Right kidney (tissue), 1 donor: Measurements from ENCODE around the gene GANC.

Source experiments
- DNase-seq: peaks from one replicate; pipeline ENCODE4 v3.0.0-alpha.2; 2016

GANC gene

DNA sequence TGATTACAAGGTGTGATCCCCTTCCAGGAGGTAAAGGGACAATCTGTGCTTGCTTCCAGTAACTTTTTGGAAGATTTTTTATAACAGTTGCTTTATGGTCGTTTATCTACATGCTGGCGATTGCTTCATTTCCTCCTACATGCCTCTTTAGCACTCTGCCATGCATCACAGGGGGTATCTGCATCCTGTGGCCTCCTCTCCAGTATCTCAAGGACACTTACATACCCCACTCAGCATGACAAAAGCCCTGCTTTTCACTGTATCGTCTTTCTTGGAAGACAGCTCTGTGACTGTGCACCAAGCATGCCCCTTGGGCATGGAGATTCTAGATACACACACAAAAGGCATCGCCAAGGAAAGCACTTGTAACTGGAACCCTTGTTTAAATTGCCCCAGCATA is 111.6 kb downstream of the GANC start:
- DNase-seq: no peak

DNA sequence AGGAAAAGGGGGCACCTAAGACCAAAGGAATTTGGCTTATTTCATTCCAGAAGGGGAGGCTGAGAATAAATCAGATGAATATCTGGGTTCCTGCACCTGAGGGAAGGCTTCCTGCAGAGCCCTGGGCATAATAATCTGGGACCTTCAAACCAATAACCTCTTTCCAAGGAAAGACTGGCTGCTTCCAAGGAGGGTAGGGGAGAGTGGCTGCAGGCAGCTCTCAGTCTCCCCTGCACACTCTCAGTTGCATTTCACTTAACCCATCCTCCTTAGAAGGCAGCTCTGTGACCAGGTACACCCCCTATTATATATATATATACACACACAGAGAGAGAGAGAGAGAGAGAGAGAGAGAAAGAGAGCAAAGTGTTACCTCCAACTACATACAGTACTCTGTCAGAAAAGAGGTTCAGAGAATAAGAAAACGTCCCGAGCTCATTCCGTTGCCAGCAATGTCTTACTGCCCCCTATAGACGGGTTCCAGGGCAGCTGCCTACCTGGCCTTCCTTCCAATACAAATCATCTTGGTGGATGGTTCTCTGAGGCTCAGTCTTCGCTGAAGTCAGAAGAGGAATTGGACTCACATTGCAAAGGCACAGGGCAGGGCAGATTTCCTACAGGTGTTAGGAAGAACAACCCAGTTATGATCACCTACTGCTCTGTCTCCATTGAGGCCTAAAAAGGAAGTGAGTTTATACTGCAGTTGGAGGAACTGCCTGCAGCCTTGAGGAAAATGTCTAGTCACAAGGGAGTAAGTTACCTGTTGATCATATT is 112.4 kb downstream of the GANC start:
- DNase-seq: no peak

DNA sequence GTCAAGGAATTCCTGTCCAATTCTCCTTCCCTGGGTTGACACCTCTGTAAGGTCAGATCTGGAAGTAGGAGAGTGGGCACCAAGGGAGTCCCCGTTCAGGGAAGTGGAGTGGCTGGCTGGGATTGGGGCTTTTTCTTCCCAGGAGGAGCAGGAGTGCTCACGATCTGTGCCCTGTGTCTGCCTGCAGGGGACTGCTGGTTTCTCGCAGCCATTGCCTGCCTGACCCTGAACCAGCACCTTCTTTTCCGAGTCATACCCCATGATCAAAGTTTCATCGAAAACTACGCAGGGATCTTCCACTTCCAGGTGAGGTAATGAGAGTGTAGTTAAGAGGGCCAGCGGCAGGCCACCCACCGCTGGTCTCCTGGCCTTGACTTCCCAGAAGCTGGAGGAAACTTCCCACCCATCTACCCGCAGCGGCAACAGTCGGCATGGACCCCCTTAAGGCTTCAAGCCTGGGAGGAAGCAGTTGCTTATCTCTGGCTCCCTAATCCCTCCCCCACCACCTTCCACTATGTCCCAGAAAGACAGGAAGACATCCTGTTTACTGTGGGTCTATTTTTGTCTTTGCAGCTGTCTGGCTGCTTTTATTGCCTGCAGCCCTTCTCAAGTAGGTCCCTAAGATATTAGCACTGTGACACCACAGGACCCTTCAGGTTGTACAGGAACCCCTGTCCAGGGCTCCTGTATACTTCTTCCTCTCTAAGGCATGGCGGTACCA is 113.1 kb downstream of the GANC start:
- no peak for DNase-seq

GRCh38 chr15:42387603-42388002 is 114.6 kb downstream of the GANC start:
- DNase-seq: no peak

DNA sequence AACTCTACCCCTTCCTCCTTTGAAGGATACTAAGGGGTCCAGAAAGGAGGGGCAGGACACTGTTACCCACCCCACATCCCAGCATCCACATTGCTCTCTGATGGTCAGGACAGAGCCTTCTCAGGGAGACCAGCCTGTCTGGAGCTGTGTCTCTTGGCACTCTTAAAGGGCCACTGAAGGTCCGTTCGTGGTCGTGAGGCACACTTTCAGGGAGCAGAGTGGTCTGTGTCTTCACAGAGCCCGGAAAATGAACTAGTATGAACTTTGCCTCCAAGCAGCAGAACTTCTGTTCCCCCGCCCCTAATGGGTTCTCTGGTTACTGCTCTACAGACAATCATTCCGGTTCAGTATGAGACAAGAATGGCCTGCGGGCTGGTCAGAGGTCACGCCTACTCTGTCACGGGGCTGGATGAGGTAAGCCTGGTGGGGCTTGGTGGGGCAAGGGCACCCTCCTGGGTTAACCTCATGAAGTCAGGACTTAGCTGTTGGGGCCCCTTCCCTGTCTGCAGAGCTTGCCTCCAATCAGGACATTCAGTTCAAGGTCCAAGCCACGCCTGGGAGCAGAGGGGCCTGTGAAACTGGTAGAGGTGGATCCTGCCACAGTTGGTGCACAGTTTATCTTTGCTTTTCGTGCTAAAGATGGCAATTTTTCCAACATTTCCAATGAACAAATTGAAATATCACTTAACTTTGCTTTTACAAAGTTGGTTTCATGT is 119.5 kb downstream of the GANC start:
- DNase-seq: no peak

- DNase-seq: no peak
Observed at GRCh38 chr15:42394106-42394505, 121.1 kb downstream of the GANC start.

- DNase-seq: no peak
Observed at GRCh38 chr15:42395838-42396237, 122.8 kb downstream of the GANC start.

DNA sequence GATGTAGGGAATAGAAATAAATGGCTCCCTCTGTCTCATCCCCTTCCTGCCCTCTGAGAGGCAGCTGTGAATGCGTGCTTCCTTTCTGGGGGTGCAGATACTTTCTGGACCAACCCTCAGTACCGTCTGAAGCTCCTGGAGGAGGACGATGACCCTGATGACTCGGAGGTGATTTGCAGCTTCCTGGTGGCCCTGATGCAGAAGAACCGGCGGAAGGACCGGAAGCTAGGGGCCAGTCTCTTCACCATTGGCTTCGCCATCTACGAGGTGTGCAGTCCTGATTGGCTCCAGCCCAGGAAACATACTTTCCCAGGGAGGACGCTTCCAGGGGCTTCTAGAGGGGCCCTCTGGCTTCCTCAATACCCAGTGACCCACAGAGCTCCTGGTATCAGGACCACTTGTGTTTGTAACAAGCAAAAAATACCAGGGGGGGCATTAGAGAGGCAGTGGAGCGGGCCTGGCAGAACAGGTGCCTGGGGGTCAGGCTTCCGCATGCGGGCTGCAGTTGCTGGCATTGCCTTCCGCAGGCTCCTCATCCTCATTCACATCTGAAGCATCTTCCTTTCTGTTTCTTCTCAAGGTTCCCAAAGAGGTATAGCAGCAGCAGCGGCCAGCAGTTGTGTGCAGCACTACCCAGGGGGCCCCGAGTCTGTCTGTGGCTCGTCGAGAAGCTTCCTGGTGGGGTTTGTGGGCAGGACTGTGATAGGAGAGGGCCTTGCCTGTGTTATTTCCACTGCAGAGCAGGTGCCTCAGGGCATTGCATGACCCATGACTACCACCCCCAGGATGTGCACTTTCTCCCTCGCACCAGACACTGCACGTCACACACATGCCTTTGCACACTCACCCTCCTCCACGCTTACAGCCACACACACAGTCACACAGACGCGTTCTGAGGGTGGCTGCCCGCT is 128.8 kb downstream of the GANC start:
- no peak for DNase-seq

- DNase-seq: no peak
Observed at GRCh38 chr15:42402455-42403205, 129.6 kb downstream of the GANC start.

GRCh38 chr15:42403389-42403788 is 130.4 kb downstream of the GANC start:
- no peak for DNase-seq

DNA sequence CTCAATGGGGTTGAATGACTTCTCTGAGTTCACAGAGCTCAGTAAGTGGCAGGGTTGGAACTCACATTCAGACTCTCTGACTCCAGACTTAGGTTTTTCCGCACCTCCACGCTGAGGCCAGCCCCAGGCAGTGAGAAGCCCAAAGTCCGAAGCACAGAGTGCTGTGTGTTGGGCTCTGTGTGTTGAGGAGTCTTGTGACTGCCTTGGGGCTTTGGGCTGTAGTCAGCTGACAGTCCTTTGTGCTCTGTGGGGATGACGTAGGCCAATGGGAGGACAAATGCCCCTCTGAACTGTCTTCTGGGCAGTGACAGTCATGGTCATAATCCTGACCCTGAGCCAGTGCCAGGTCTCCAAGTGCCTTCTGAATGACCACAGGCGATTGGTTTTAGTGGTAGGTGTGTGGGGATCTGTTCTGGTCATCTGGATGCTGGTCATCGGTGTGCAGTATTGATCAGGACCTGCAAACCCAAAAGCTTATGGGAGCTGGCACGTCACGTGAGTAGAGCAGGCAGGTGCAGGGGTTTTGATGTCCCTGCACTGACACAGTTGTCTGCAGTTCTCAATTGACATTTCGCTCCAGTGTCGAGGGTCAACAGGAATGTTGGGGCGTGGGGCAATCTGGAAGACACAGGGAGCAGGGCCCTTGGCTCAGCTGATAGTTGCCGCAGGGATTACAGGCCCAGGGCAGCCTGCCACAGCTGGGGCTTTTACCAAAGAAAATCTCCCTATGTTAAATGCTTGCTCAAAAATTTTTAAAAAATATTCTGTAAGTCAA is 131.6 kb downstream of the GANC start:
- DNase-seq: no peak

GRCh38 chr15:42405863-42406482 is 133.0 kb downstream of the GANC start:
- no peak for DNase-seq
